IMR-90 (cell line): ENCODE measurements around the gene HOXC6. TPM values are rescaled to one million over a fixed set of nuclear protein-coding genes. Genes with fewer than 3 reads are reported as not detected.

Experiments
- ATAC-seq: fragments of 200-7000 bp; cut with Tn5 transposase; 2 replicates; pipeline ENCODE4 v1.9.1; 2020; ENCODE audit warnings: low read depth, mild to moderate bottlenecking, moderate library complexity
- BruUV-seq: library from RNA; stranded (reverse); fragments of 400-500 nt; replicated peaks from 2 replicates; lab custom pipeline; 2021; lab: Mats Ljungman, UMichigan
- CTCF ChIA-PET: fragments of 300-600 bp; formaldehyde crosslinking; extraction: SDS; loops from one replicate; lab custom pipeline; 2021; ENCODE audit warnings: antibody characterized with exemption; lab: Yijun Ruan, JAX
- POLR2A ChIA-PET: fragments of 300-600 bp; sonication (Branson Sonifier 250); formaldehyde crosslinking; loops from one replicate; lab custom pipeline; 2022; ENCODE audit warnings: antibody characterized with exemption; ENCODE audit not compliant: unreplicated experiment; lab: Charles Lee
- DNase-seq: peaks from one replicate; pipeline ENCODE4 v3.0.0; 2013
- H2AFZ ChIP-seq: replicated peaks from 2 replicates; pipeline ENCODE3; 2013; ENCODE audit warnings: low read length, mild to moderate bottlenecking; ENCODE audit not compliant: poor library complexity
- H2AK5ac ChIP-seq: 2 replicates; pipeline ENCODE4 v1.6.1; 2013; ENCODE audit warnings: low read depth, low read length, inconsistent platforms
- H2AK9ac ChIP-seq: replicated peaks from 2 replicates; pipeline ENCODE3; 2013; ENCODE audit warnings: mild to moderate bottlenecking, low read depth, low read length, moderate library complexity; ENCODE audit not compliant: poor library complexity
- H2BK120ac ChIP-seq: 2 replicates; pipeline ENCODE4 v1.6.1; 2013; ENCODE audit warnings: low read depth, low read length, inconsistent platforms
- H2BK15ac ChIP-seq: 3 replicates; pipeline ENCODE4 v1.6.1; 2013; ENCODE audit warnings: low read depth, low read length, inconsistent platforms
- H2BK20ac ChIP-seq: 2 replicates; pipeline ENCODE4 v1.6.1; 2013; ENCODE audit warnings: low read depth, mild to moderate bottlenecking, inconsistent platforms, low read length, moderate library complexity
- H2BK5ac ChIP-seq: 2 replicates; pipeline ENCODE4 v1.6.1; 2013; ENCODE audit warnings: mild to moderate bottlenecking, low read depth, low read length, inconsistent platforms; ENCODE audit not compliant: poor library complexity, severe bottlenecking
- H3K14ac ChIP-seq: replicated peaks from 2 replicates; pipeline ENCODE4 v1.6.1; 2013; ENCODE audit warnings: low read depth, low read length, inconsistent platforms
- H3K18ac ChIP-seq: 2 replicates; pipeline ENCODE4 v1.6.1; 2013; ENCODE audit warnings: low read depth, low read length, control low read depth
- H3K23ac ChIP-seq: 2 replicates; pipeline ENCODE4 v1.6.1; 2013; ENCODE audit warnings: low read depth, low read length, inconsistent platforms
- H3K27ac ChIP-seq: 2 replicates; pipeline ENCODE4 v1.5.1; 2013; ENCODE audit warnings: mild to moderate bottlenecking, control low read depth, low read length; ENCODE audit not compliant: insufficient read depth
- H3K27me3 ChIP-seq: 2 replicates; pipeline ENCODE4 v1.6.1; 2013; ENCODE audit warnings: low read length; ENCODE audit not compliant: control insufficient read depth, insufficient read depth
- H3K36me3 ChIP-seq: 2 replicates; pipeline ENCODE4 v1.6.1; 2013; ENCODE audit warnings: low read length, mixed read lengths; ENCODE audit not compliant: control insufficient read depth, insufficient read depth
- H3K4ac ChIP-seq: 2 replicates; pipeline ENCODE4 v1.6.1; 2013; ENCODE audit warnings: low read depth, low read length, inconsistent platforms
- H3K4me1 ChIP-seq: 2 replicates; pipeline ENCODE4 v1.6.1; 2013; ENCODE audit warnings: low read length, mixed read lengths; ENCODE audit not compliant: control insufficient read depth, insufficient read depth
- H3K4me2 ChIP-seq: 2 replicates; pipeline ENCODE4 v1.6.1; 2013; ENCODE audit warnings: low read depth, mild to moderate bottlenecking, control low read depth, low read length, moderate library complexity
- H3K4me3 ChIP-seq: 2 replicates; pipeline ENCODE4 v1.5.1; 2013; ENCODE audit warnings: low read depth, mild to moderate bottlenecking, control low read depth, low read length, moderate library complexity; ENCODE audit not compliant: insufficient read depth
- H3K56ac ChIP-seq: 2 replicates; pipeline ENCODE4 v1.6.1; 2013; ENCODE audit warnings: low read length, inconsistent platforms; ENCODE audit not compliant: insufficient read depth; ENCODE audit errors: extremely low read depth
- H3K79me1 ChIP-seq, 2 experiments: 2 replicates each; pipeline ENCODE4 v1.6.1; 2013; ENCODE audit warnings: low read length in 2 of 2, inconsistent platforms in 1 of 2, low read depth in 1 of 2
- H3K9ac ChIP-seq: 2 replicates; pipeline ENCODE4 v1.6.1; 2013; ENCODE audit warnings: low read depth, low read length, control low read depth
- H3K9me1 ChIP-seq: 2 replicates; pipeline ENCODE4 v1.6.1; 2013; ENCODE audit warnings: low read length, inconsistent platforms; ENCODE audit not compliant: insufficient read depth
- H3K9me3 ChIP-seq: 2 replicates; pipeline ENCODE4 v1.6.1; 2013; ENCODE audit warnings: low read length; ENCODE audit not compliant: control insufficient read depth, insufficient read depth
- H4K20me1 ChIP-seq: 2 replicates; pipeline ENCODE4 v1.6.1; 2013; ENCODE audit warnings: low read length, inconsistent platforms; ENCODE audit not compliant: insufficient read depth
- H4K5ac ChIP-seq: 2 replicates; pipeline ENCODE4 v1.6.1; 2013; ENCODE audit warnings: mild to moderate bottlenecking, low read depth, low read length, control low read depth
- H4K8ac ChIP-seq, 2 experiments: 2 replicates each; pipeline ENCODE4 v1.6.1; 2013; ENCODE audit warnings: low read depth in 2 of 2, low read length in 2 of 2, control low read depth in 1 of 2, inconsistent platforms in 1 of 2
- H4K91ac ChIP-seq: 2 replicates; pipeline ENCODE4 v1.6.1; 2013; ENCODE audit warnings: low read depth, low read length, inconsistent platforms; ENCODE audit not compliant: insufficient read depth
- CTCF ChIP-seq: conservative IDR thresholded peaks from 2 replicates; pipeline ENCODE4 v1.5.1; 2012; ENCODE audit warnings: mild to moderate bottlenecking, low read depth, low read length, improper control_type of control experiment
- FOS ChIP-seq: fragments of 150-350 bp; IDR thresholded peaks from 2 replicates; pipeline ENCODE4 v1.6.1; 2016; ENCODE audit warnings: low read depth, low read length
- MAFK ChIP-seq: IDR thresholded peaks from 2 replicates; pipeline ENCODE4 v1.6.1; 2012; ENCODE audit warnings: low read depth, low read length, improper control_type of control experiment
- MAZ ChIP-seq: IDR thresholded peaks from 2 replicates; pipeline ENCODE4 v1.6.1; 2012; ENCODE audit warnings: low read depth, mild to moderate bottlenecking, low read length, improper control_type of control experiment, moderate library complexity, borderline replicate concordance
- MXI1 ChIP-seq: IDR thresholded peaks from 2 replicates; pipeline ENCODE4 v1.6.1; 2012; ENCODE audit warnings: low read depth, mild to moderate bottlenecking, low read length, moderate library complexity, borderline replicate concordance
- NFE2L2 ChIP-seq: fragments of 150-350 bp; IDR thresholded peaks from 2 replicates; pipeline ENCODE4 v1.6.1; 2016; ENCODE audit warnings: low read depth, mild to moderate bottlenecking, low read length
- RFX5 ChIP-seq: IDR thresholded peaks from 2 replicates; pipeline ENCODE4 v1.8.0; 2012; ENCODE audit warnings: low read depth, mild to moderate bottlenecking, low read length, moderate library complexity
- SMC3 ChIP-seq: fragments of 150-350 bp; IDR thresholded peaks from 2 replicates; pipeline ENCODE4 v1.6.1; 2016; ENCODE audit warnings: low read depth, mild to moderate bottlenecking, antibody characterized with exemption, low read length, moderate library complexity
- WGBS, 2 experiments: methylation state at CpG; one replicate each; pipeline versions ENCODE4 v1.1.5 to v1.1.7; 2013; ENCODE audit warnings: missing lambda C conversion rate in 2 of 2; ENCODE audit not compliant: insufficient read length in 1 of 2; ENCODE audit errors: extremely low coverage in 2 of 2; 5-methylcytosine and 5-hydroxymethylcytosine counted together
- dilution Hi-C: fragments of 300-500 bp; cut with HindIII; formaldehyde crosslinking; loops from one replicate; pipeline ENCODE4 v1.14.3; 2018; ENCODE audit warnings: low sequenced_read_pairs; ENCODE audit not compliant: unreplicated experiment
- in situ Hi-C: fragments of 300-500 bp; cut with MboI; formaldehyde crosslinking; loops from 3 replicates; pipeline ENCODE4 v1.14.3; 2019; ENCODE audit warnings: low sequenced_read_pairs, inconsistent platforms, mixed read lengths
- intact Hi-C: fragments of 100-400 bp; cut with micrococcal nuclease; formaldehyde crosslinking; loops from 2 replicates; pipeline ENCODE4 v1.10.0; 2022
- polyA plus RNA-seq, 3 experiments: library from polyadenylated mRNA; depleted of rRNA; stranded (reverse); fragments of >200 nt; gene quantifications; 2 replicates each; pipeline ENCODE4 v1.2.3, GENCODE V29; 2012; ENCODE audit warnings: low replicate concordance in 1 of 3
- total RNA-seq: library from RNA; depleted of rRNA; stranded (reverse); fragments of >200 nt; gene quantifications from 2 replicates; pipeline ENCODE4 v1.2.3, GENCODE V29; 2012

HOXC6 gene
- total and polyA plus RNA-seq, 2 of the 4 experiments (the other 2 are of a cell fraction): 1.1 TPM; not detected in 1

DNA sequence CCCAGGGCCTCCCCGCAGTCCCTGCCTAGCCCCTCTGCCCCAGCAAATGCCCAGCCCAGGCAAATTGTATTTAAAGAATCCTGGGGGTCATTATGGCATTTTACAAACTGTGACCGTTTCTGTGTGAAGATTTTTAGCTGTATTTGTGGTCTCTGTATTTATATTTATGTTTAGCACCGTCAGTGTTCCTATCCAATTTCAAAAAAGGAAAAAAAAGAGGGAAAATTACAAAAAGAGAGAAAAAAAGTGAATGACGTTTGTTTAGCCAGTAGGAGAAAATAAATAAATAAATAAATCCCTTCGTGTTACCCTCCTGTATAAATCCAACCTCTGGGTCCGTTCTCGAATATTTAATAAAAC lies 2.2 kb downstream of the HOXC6 start:
- intact Hi-C loops: no loop called here
- Histone ChIP-seq H3K79me1 (no peaks in the 10 kb centered on the region), H3K23ac (no peak overlapping the region), H3K4me1 (no peaks in the 10 kb centered on the region), H3K27ac (no peak overlapping the region), H3K56ac (no peak overlapping the region), H3K36me3 (no peaks in the 10 kb centered on the region), H3K27me3 (peaks cover 86% of the 10 kb centered on the region), H2AK9ac (no peak overlapping the region), H3K18ac (no peak overlapping the region), H3K4me2 (no peak overlapping the region), H2BK20ac (no peak overlapping the region), H4K91ac (no peak overlapping the region), H3K9me1 (no peaks in the 10 kb centered on the region), H3K9me3 (peaks cover 11% of the 10 kb centered on the region), H4K5ac (no peak overlapping the region), H2BK5ac (no peak overlapping the region), H4K8ac (no peak overlapping the region), H2BK15ac (no peak overlapping the region), H2AK5ac (no peak overlapping the region), H3K4me3 (no peak overlapping the region), H2AFZ (no peak overlapping the region), H4K20me1 (no peaks in the 10 kb centered on the region), H3K14ac (no peak overlapping the region), H3K9ac (no peak overlapping the region), H2BK120ac (no peak overlapping the region), H3K4ac (no peak overlapping the region)
- no peak for TF ChIP-seq MXI1
- no peak for TF ChIP-seq SMC3
- no peak for TF ChIP-seq RFX5
- no peak for TF ChIP-seq MAZ
- TF ChIP-seq NFE2L2: no peak
- no peak for TF ChIP-seq FOS
- TF ChIP-seq CTCF: no peak
- no peak for TF ChIP-seq MAFK
- no CpG with 5 or more reads among the region's 7 CpGs for WGBS, 2 experiments
- no peak for ATAC-seq
- in situ Hi-C loops: no loop called here
- ChIA-PET CTCF (no interaction called here), POLR2A (no interaction called here)
- dilution Hi-C loops: no loop called here
- no TSS peak for BruUV-seq
- DNase-seq: no peak
